ENCODE data around the gene CMIP. TPM values are rescaled to one million over a fixed set of nuclear protein-coding genes. Genes with fewer than 3 reads are reported as not detected.
A peak's percentile ranks its signal among the peaks of the same experiment; 100 is the strongest.

Gene CMIP
- total and polyA plus RNA-seq, 10 of the 15 experiments (the other 5 are each of a cell fraction or from before 2014, with no cell fraction given), result 1.2 to 43.2 (median 4.4) TPM

DNA sequence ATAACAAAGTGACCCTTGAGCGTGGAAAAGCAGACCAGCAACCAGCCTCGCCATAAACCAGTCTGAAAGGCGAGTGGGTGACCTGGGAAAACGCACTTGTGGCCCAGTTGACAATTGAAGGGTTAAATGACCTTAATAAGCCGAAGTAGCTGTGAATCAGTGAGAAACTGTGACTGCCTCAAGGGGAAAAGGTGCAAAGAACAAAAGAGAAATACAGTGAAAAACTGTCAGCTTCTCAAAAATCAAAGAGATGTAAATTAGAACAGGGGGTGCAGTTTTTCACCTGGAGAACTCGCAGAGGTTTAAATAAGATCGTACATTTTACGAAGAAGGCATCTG is 124.1 kb downstream of the CMIP start (continued):
- TF ChIP-seq, protein P1, sequence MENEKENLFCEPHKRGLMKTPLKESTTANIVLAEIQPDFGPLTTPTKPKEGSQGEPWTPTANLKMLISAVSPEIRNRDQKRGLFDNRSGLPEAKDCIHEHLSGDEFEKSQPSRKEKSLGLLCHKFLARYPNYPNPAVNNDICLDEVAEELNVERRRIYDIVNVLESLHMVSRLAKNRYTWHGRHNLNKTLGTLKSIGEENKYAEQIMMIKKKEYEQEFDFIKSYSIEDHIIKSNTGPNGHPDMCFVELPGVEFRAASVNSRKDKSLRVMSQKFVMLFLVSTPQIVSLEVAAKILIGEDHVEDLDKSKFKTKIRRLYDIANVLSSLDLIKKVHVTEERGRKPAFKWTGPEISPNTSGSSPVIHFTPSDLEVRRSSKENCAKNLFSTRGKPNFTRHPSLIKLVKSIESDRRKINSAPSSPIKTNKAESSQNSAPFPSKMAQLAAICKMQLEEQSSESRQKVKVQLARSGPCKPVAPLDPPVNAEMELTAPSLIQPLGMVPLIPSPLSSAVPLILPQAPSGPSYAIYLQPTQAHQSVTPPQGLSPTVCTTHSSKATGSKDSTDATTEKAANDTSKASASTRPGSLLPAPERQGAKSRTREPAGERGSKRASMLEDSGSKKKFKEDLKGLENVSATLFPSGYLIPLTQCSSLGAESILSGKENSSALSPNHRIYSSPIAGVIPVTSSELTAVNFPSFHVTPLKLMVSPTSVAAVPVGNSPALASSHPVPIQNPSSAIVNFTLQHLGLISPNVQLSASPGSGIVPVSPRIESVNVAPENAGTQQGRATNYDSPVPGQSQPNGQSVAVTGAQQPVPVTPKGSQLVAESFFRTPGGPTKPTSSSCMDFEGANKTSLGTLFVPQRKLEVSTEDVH (IDR thresholded peaks at IDR 0.05; ENCODE audit: low read depth, partially characterized antibody), result no peak
- no peak for TF ChIP-seq SPI1 (IDR thresholded peaks at IDR 0.05; ENCODE audit: borderline replicate concordance, insufficient read depth, low read depth, low read length)
- TF ChIP-seq, protein P2, sequence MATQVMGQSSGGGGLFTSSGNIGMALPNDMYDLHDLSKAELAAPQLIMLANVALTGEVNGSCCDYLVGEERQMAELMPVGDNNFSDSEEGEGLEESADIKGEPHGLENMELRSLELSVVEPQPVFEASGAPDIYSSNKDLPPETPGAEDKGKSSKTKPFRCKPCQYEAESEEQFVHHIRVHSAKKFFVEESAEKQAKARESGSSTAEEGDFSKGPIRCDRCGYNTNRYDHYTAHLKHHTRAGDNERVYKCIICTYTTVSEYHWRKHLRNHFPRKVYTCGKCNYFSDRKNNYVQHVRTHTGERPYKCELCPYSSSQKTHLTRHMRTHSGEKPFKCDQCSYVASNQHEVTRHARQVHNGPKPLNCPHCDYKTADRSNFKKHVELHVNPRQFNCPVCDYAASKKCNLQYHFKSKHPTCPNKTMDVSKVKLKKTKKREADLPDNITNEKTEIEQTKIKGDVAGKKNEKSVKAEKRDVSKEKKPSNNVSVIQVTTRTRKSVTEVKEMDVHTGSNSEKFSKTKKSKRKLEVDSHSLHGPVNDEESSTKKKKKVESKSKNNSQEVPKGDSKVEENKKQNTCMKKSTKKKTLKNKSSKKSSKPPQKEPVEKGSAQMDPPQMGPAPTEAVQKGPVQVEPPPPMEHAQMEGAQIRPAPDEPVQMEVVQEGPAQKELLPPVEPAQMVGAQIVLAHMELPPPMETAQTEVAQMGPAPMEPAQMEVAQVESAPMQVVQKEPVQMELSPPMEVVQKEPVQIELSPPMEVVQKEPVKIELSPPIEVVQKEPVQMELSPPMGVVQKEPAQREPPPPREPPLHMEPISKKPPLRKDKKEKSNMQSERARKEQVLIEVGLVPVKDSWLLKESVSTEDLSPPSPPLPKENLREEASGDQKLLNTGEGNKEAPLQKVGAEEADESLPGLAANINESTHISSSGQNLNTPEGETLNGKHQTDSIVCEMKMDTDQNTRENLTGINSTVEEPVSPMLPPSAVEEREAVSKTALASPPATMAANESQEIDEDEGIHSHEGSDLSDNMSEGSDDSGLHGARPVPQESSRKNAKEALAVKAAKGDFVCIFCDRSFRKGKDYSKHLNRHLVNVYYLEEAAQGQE (IDR thresholded peaks at IDR 0.05; ENCODE audit: low read depth, low read length), result no peak

DNA sequence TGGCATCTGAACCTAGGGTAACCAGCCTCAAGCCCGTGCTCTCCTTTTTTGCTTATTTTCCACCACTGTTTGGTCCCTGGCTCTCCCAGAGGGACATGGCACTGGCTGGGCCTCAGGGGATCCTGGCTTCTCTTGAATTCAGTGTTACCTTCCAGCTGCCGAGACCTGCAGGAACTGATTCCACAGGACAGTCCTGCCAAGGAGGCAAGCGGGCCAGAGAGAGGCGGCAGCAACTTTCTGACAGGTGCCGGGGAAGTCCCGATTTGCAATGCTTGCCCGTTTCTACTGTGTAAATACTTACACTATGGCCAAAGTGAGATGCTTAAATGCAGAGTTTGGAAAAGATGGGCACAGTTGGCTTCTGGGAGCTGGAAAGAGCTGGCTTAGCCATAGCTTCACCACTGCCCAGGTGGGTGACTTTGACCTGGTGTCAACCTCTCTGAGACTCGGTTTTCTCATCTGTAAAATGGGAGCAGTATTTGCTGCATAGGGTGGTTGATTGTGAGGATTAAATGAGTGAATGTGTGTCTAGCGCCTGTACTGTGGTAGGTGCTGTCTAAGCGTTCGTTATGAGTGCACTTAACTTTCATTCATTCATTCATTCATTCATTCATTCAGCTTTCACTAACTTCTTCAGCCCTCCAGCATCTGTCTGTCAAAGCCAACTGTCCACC is 124.9 kb downstream of the CMIP start:
- CTCF ChIA-PET, result interaction anchor here (1.0 kb wide), 1 partner anchor 10 kb away, joined by 4 read pairs; no protein-coding TSS in a partner anchor
- no peak for ATAC-seq
- no peaks in the 10 kb centered on the region; the same call in none of the 2 replicates for H3K79me2 ChIP-seq (ENCODE audit: control insufficient read depth, insufficient read depth, low read length)

More for the DNA sequence above, 124.9 kb downstream of the CMIP start:
- intact Hi-C loops (cut with micrococcal nuclease; ENCODE audit: unreplicated experiment), result no loop called here
- BruUV-seq (replicated peaks), result no TSS peak
- no peak overlapping the region for H3K4me2 ChIP-seq (ENCODE audit: control insufficient read depth, insufficient read depth)
- TF ChIP-seq ZNF24 (IDR thresholded peaks at IDR 0.05) (peak; percentile 85), BRCA1 (IDR thresholded peaks at IDR 0.05; ENCODE audit: low read depth, low read length) (no peak)
- H3K9ac ChIP-seq (ENCODE audit: control insufficient read depth, insufficient read depth, low read length), result no peak overlapping the region
- RAD21 ChIA-PET (ENCODE audit: unreplicated experiment), result no interaction called here
- H4K20me1 ChIP-seq (ENCODE audit: control insufficient read depth, insufficient read depth), result no peaks in the 10 kb centered on the region
- in situ Hi-C loops (cut with MboI), result no loop called here
- no peak overlapping the region for H3K27ac ChIP-seq (ENCODE audit: control insufficient read depth, insufficient read depth)
- 85% methylated on average over 11 of the region's 11 CpGs for WGBS (ENCODE audit: insufficient coverage, insufficient replicate concordance, low lambda C conversion rate, missing lambda C conversion rate)
- peaks cover 0 to 2% of the 10 kb centered on the region in 2 experiments; a peak in 3 of 4 replicates for H3K36me3 ChIP-seq (ENCODE audit: control insufficient read depth in 2 of 2, insufficient read depth in 2 of 2, low read length in 1 of 2)
- no peak overlapping the region for H2AFZ ChIP-seq (ENCODE audit: control insufficient read depth, low read depth, low read length)
- POLR2A ChIA-PET, result no interaction called here
- no peaks in the 10 kb centered on the region for H3K27me3 ChIP-seq (replicated peaks in 1 of 2; ENCODE audit: control insufficient read depth in 2 of 2, insufficient read depth in 2 of 2, low read length in 1 of 2)
- no peak overlapping the region for H3K4me3 ChIP-seq
- no peaks in the 10 kb centered on the region; the same call in 2 of the 3 replicates for H3K9me3 ChIP-seq (replicated peaks; ENCODE audit: control insufficient read depth, insufficient read depth, low read length)
- FAIRE-seq (no peak), DNase-seq (ENCODE audit: low read depth, low spot score) (no peak)
- H3K4me1 ChIP-seq (ENCODE audit: control insufficient read depth, insufficient read depth, low read length), result no peaks in the 10 kb centered on the region
- SMC1A ChIA-PET (ENCODE audit: uncharacterized antibody, unreplicated experiment), result no interaction called here

Data from GM12878 (cell line).